Astrocyte of the cerebellum (primary cell): ENCODE results near the gene KRT12.

Experiments
- DNase-seq: peaks from one replicate; pipeline ENCODE4 v3.0.0-alpha.2; 2011; ENCODE audit warnings: low read depth
- H3K4me3 ChIP-seq: 2 replicates; pipeline ENCODE4 v1.5.1; 2011; ENCODE audit warnings: mild to moderate bottlenecking, low read depth, low read length, moderate library complexity
- CTCF ChIP-seq: IDR thresholded peaks from 2 replicates; pipeline ENCODE4 v1.5.1; 2012; ENCODE audit warnings: low read length, low read depth, moderate library complexity, mild to moderate bottlenecking; ENCODE audit errors: missing control alignments
- in situ Hi-C: cut with HindIII; loops from 2 replicates; pipeline ENCODE4 v1.10.0; 2017; ENCODE audit warnings: low sequenced_read_pairs

The KRT12 gene

DNA sequence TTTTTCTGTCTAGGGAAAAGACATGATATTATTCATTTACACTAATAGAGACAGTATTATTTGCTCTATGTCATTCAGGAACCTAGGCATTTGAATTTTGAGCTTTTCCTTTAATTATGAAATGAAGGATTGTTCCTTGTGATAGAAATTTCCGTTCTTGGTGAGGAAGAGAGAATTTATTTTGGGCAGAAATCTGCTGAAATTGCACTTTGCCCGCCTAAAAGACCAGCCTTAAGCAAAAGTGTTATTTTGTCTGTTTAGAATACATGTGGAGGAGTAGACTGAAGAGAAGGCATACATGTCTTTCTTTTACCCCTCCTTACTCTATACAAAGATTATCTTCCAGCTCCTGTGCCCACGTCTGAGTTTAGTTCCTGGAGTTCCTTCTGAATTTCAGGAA lies 27.8 kb downstream of the KRT12 start:
- no peak for DNase-seq
- no peak for TF ChIP-seq CTCF
- H3K4me3 ChIP-seq: no peak overlapping the region
- in situ Hi-C loops: no loop called here

- no peak for TF ChIP-seq CTCF
- DNase-seq: no peak
- no peak overlapping the region for H3K4me3 ChIP-seq
- in situ Hi-C loops: no loop called here
Measured at GRCh38 chr17:40836020-40836419, 31.0 kb downstream of the KRT12 start.

DNA sequence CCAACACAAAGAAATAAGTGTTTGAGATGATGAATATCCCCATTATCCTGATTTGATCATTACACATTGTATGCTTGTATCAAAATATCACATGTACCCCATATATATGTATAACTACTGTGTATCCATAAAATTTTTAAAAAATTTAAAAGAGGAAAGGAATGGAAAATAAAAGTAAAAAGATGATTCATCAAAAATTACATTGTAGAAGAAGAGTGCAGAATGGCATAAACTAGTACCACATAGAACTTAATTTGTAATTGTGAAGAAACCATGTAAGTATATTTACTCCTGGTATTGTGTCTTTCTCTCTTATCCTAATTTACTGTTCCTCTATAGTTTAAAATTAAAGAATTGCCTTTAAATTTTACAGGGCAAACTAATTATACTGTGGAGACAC lies 33.1 kb downstream of the KRT12 start:
- in situ Hi-C loops: no loop called here
- TF ChIP-seq CTCF: no peak

GRCh38 chr17:40832840-40833239 lies 34.2 kb downstream of the KRT12 start:
- in situ Hi-C loops: no loop called here
- TF ChIP-seq CTCF: no peak
- H3K4me3 ChIP-seq: no peak overlapping the region
- DNase-seq: no peak

More for the DNA sequence above, 33.1 kb downstream of the KRT12 start:
- no peak for DNase-seq
- no peak overlapping the region for H3K4me3 ChIP-seq

GRCh38 chr17:40830085-40830776 lies 36.8 kb downstream of the KRT12 start:
- no peak overlapping the region for H3K4me3 ChIP-seq
- in situ Hi-C loops: no loop called here
- TF ChIP-seq CTCF: no peak
- no peak for DNase-seq

- no peak overlapping the region for H3K4me3 ChIP-seq
- TF ChIP-seq CTCF: no peak
- peak; percentile 8 for DNase-seq
- in situ Hi-C loops: no loop called here
Measured at GRCh38 chr17:40828454-40829044, 38.5 kb downstream of the KRT12 start.
